ENCODE data around the gene GABPB1.

GABPB1 gene

GRCh38 chr15:50335251-50335650, 19.7 kb downstream of the GABPB1 start:
- TF ChIP-seq, protein P1, sequence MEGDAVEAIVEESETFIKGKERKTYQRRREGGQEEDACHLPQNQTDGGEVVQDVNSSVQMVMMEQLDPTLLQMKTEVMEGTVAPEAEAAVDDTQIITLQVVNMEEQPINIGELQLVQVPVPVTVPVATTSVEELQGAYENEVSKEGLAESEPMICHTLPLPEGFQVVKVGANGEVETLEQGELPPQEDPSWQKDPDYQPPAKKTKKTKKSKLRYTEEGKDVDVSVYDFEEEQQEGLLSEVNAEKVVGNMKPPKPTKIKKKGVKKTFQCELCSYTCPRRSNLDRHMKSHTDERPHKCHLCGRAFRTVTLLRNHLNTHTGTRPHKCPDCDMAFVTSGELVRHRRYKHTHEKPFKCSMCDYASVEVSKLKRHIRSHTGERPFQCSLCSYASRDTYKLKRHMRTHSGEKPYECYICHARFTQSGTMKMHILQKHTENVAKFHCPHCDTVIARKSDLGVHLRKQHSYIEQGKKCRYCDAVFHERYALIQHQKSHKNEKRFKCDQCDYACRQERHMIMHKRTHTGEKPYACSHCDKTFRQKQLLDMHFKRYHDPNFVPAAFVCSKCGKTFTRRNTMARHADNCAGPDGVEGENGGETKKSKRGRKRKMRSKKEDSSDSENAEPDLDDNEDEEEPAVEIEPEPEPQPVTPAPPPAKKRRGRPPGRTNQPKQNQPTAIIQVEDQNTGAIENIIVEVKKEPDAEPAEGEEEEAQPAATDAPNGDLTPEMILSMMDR (IDR thresholded peaks at IDR 0.05), result no peak

DNA sequence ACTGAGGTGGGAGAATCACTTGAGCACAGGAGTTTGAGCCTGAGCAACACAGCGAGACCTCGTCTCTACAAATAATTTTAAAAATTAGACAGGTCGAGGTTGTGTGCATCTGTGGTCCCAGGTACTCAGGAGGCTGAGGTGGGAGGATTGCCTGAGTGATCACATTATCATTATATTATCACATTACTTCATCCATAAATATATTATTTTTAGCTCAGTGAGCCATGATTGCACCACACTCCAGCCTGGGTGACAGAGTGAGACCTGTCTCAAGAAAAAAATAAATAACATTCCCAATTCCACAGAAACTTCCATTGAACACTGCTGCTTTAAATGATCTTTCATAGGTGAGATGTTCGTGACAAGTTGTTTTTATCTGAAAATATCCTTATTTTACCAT, 21.8 kb downstream of the GABPB1 start:
- TF ChIP-seq, protein P1 (IDR thresholded peaks at IDR 0.05), result no peak

DNA sequence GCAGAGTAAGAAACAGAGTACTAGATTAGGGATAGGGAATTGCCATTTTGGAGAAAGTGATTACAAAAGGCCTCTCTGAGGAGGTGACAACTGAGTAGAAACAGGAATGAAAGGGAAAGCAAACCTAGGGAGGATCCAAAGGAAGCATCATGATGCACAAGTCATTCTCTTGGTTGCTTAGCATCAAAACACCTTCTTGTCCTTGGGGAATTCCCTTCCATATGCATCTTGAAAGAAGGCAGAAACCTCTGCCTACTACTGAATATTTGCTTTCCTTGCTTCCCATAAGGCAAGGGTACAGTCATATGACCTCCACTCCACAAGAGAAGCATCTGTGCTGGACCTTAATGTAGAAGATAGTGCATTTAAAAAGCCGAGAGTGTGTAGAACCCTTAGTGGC, 24.1 kb downstream of the GABPB1 start:
- TF ChIP-seq, protein P1 (IDR thresholded peaks at IDR 0.05), result no peak

DNA sequence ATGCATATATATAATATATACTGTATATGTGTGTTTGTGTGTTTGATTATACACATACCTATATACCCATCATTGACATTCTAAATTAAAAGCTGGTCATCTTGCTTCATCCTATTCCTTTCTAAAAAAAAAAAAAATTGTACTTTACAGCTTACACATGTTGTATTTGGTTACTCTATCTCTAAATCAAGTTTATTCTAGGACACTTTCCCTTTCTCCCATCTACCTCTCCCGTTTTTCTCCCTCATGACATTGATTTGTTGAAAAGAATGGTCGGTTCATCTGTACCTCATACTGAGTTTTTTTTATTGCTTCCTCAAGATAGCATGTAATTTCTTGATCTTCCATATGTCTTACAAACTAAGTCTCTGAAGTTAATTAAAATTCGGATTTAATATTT, 26.9 kb downstream of the GABPB1 start:
- TF ChIP-seq, protein P1 (IDR thresholded peaks at IDR 0.05), result no peak

DNA sequence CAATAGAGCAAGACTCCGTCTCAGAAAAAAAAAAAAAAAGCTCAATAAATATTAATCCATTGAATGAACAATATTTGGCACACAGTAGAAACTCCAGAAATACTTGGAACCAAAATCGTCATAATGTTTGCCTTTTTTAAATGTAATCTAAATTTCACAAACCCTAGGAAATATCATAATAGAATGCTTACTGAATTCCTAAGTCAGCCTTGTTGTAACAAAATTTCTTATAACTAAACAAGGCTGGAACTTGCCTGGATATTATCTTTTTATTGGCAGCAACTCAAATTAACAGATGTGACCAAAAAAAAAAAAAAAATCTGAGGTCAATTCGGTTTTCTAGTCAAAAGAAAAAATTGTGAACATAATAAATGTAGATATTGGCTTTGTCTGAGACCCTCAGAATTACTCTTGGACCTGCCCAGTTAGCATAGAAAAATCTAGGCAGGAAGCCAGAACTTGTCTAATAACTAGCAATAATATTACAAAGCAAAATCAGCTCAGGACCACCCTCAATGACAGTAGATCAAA, 33.3 kb downstream of the GABPB1 start:
- TF ChIP-seq, protein P1 (IDR thresholded peaks at IDR 0.05), result no peak

- TF ChIP-seq, protein P1 (IDR thresholded peaks at IDR 0.05), result no peak
Measured at GRCh38 chr15:50320504-50320903, 34.5 kb downstream of the GABPB1 start.

DNA sequence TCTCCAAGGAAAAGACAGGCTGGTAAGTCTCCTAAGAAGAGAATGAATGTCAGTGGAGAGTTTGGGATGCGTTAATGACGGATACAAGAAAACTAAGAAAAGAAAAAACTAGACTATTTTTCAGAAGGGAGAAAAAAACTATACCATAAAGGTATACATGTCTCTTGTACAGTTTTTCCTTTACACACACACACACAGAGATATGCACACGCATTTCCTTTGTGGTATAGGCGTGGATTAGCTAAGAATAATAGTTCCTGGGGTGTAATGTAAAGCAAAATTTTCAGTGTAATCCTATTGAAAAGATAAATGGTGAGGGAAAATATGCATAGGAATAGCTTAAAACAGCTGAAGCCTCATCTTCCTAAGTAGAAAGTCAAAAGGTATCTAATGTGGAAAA, 36.3 kb downstream of the GABPB1 start:
- TF ChIP-seq, protein P1 (IDR thresholded peaks at IDR 0.05), result no peak

All from LNCAP (cell line).